VCaP (cell line): ENCODE data around the gene OBP2A.
A peak's percentile ranks its signal among the peaks of the same experiment; 100 is the strongest.

Experiments used
- H3K27ac ChIP-seq: fragments of 450-650 bp; 2 replicates; pipeline ENCODE4 v1.5.1; 2017
- CTCF ChIP-seq: fragments of 450-650 bp; conservative IDR thresholded peaks from 2 replicates; pipeline ENCODE4 v1.5.1; 2017; ENCODE audit warnings: mild to moderate bottlenecking, moderate library complexity

Gene OBP2A

DNA sequence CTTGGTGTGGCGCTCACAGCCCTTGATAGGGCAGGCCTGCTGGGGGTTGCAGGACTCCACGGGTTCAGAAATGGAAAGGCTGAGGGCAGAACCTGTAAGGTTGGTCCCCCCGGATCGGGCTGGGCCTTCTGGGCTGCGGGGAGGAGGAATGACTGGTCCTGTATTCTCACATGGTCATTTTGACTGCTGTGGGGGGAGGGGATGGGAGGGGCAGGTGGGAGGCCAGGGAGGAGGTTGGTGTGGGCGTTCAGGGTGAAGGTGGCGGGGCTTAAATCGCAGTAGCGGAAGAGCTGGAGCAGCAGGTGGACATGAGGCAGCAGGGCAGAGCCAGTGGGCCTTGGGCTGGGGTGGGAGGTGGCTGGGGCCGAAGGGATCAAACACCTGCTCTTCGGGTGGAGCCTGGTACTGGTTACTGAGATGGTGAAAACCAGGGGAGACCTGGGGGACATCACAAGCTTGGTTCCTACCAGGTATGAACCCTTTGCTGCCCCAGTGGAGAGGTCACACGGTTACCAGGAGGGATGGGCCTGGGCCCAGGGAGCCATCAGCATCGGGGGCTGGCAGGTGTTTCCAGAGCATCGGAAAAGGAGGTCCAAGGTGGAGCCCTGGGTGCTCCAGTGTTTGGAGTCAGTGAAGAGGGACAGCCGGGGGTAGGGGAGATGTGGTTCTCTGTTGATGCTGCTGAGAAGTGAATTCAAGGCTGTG lies 43.6 kb upstream of the OBP2A start:
- peak overlapping the region; percentile 93; the same call in 1 of the 2 replicates for H3K27ac ChIP-seq
- TF ChIP-seq CTCF = no peak

GRCh38 chr9:135502873-135503321 lies 43.0 kb upstream of the OBP2A start:
- TF ChIP-seq CTCF = no peak
- no peak overlapping the region for H3K27ac ChIP-seq

DNA sequence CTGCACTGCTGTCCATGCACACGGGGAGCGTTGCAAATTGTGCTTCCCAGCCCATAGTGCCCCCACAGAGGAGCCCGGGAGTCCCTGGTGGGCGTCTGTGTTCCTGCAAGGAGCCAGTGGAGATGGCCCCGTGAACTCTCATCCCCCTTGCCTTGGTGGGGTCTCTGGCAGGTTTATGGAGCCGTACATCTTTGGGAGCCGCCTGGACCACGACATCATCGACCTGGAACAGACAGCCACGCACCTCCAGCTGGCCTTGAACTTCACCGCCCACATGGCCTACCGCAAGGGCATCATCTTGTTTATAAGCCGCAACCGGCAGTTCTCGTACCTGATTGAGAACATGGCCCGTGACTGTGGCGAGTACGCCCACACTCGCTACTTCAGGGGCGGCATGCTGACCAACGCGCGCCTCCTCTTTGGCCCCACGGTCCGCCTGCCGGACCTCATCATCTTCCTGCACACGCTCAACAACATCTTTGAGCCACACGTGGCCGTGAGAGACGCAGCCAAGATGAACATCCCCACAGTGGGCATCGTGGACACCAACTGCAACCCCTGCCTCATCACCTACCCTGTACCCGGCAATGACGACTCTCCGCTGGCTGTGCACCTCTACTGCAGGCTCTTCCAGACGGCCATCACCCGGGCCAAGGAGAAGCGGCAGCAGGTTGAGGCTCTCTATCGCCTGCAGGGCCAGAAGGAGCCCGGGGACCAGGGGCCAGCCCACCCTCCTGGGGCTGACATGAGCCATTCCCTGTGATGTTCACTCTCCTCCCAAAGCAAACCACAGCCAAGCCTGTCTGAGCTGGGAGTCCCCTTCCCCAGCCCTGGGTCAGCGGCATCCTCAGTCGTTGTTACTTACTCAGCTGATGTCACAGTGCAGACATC lies 42.3 kb upstream of the OBP2A start:
- H3K27ac ChIP-seq = no peak overlapping the region
- TF ChIP-seq CTCF = no peak

GRCh38 chr9:135504262-135505243 lies 41.4 kb upstream of the OBP2A start:
- H3K27ac ChIP-seq = no peak overlapping the region
- TF ChIP-seq CTCF = peak; percentile 97

DNA sequence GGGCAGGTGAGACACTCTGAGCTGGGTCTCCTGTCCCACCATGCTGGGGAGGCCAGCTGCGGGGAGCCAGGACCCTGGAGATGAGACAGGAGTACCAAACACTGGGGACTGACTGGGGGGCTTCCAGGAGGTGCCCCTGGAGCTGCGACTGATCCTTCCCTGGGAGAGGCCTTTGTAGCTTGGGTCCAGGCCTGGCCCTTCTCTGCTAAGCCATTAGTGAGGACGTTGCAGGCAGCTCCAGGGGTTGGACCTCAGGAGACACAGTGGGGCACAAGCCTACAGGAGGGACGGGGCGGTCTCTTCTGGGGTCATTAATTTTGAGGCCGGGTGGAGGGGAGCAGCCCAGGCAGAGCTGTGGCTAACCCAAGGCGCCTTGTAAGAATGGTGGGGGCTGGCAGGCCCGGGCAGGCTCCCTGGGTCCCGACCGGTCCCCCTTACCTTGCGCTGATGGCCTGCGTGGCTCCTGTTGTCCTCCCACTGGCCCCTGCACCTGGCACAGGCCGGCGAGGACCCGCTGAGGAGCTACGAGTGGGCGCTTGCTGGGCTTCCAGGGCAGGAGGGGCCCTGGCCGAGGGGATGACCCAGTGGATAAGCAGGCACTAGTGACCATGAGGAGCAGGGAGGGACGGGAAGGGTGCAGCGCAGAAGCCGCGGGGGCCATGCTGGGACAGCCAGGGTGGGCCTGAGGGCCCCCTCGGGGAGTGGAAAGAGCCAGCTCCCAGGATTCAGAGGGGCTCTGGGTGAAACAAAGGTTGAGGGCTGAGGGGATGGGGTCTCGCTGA lies 40.3 kb upstream of the OBP2A start:
- TF ChIP-seq CTCF = no peak

GRCh38 chr9:135506327-135507103 lies 39.4 kb upstream of the OBP2A start:
- H3K27ac ChIP-seq = no peak overlapping the region
- no peak for TF ChIP-seq CTCF

More for the DNA sequence above, 40.3 kb upstream of the OBP2A start:
- H3K27ac ChIP-seq = no peak overlapping the region
